Stimulated activated CD8-positive, alpha-beta memory T cell treated with anti-CD3 and anti-CD28 coated beads, Interleukin-15, amount 100 ng/mL, for 1 hour (primary cell): Measurements from ENCODE around the gene CFAP299.
"Not testable (repeated sequence)": the region's sequence is repeated elsewhere in the genome, so short reads cannot be mapped to it uniquely, and the experiment has no call there.

Experiments used
- DNase-seq: peaks from one replicate; pipeline ENCODE4 v3.0.0-alpha.2; 2020; ENCODE audit warnings: low read depth

Gene CFAP299

GRCh38 chr4:80390178-80390577, 54.6 kb downstream of the CFAP299 start:
- no peak for DNase-seq

GRCh38 chr4:80393246-80393969, 57.9 kb downstream of the CFAP299 start:
- DNase-seq: no peak

- no peak for DNase-seq
Observed at GRCh38 chr4:80393970-80394250, 58.4 kb downstream of the CFAP299 start.

GRCh38 chr4:80407246-80407645, 71.7 kb downstream of the CFAP299 start:
- DNase-seq: no peak

GRCh38 chr4:80409809-80410208, 74.3 kb downstream of the CFAP299 start:
- no peak for DNase-seq

- DNase-seq: no peak
Observed at GRCh38 chr4:80412322-80412721, 76.8 kb downstream of the CFAP299 start.

GRCh38 chr4:80413086-80413485, 77.6 kb downstream of the CFAP299 start:
- no peak for DNase-seq

GRCh38 chr4:80417019-80417418, 81.5 kb downstream of the CFAP299 start:
- no peak for DNase-seq

GRCh38 chr4:80419946-80420345, 84.4 kb downstream of the CFAP299 start:
- no peak for DNase-seq

GRCh38 chr4:80420638-80421037, 85.1 kb downstream of the CFAP299 start:
- DNase-seq: no peak

GRCh38 chr4:80422727-80423404, 87.3 kb downstream of the CFAP299 start:
- DNase-seq: no peak

- no peak for DNase-seq
Observed at GRCh38 chr4:80423553-80424224, 88.2 kb downstream of the CFAP299 start.

- no peak for DNase-seq
Observed at GRCh38 chr4:80424225-80424581, 88.7 kb downstream of the CFAP299 start.

- no peak for DNase-seq
Observed at GRCh38 chr4:80425124-80426100, 89.9 kb downstream of the CFAP299 start.

- no peak for DNase-seq
Observed at GRCh38 chr4:80431203-80431965, 95.9 kb downstream of the CFAP299 start.

GRCh38 chr4:80434238-80434637, 98.7 kb downstream of the CFAP299 start:
- no peak for DNase-seq

GRCh38 chr4:80438016-80438415, 102.5 kb downstream of the CFAP299 start:
- DNase-seq: no peak

GRCh38 chr4:80439294-80440061, 103.9 kb downstream of the CFAP299 start:
- DNase-seq: not testable (repeated sequence)

- no peak for DNase-seq
Observed at GRCh38 chr4:80446248-80446647, 110.7 kb downstream of the CFAP299 start.

GRCh38 chr4:80446664-80447063, 111.1 kb downstream of the CFAP299 start:
- no peak for DNase-seq

GRCh38 chr4:80447493-80447892, 112.0 kb downstream of the CFAP299 start:
- DNase-seq: no peak
